DND-41 (cell line): Measurements from ENCODE around the gene ANKRD13A.
A peak's percentile ranks its signal among the peaks of the same experiment; 100 is the strongest.

Source experiments
- ATAC-seq: fragments of 200-7000 bp; cut with Tn5 transposase; 3 replicates; pipeline ENCODE4 v1.9.1; 2021; ENCODE audit warnings: low read depth; ENCODE audit not compliant: insufficient read depth
- DNase-seq: peaks from one replicate; pipeline ENCODE4 v3.0.0-alpha.2; 2020
- H2AFZ ChIP-seq: 2 replicates; pipeline ENCODE4 v1.6.0; 2012; ENCODE audit warnings: low read depth, low read length
- H3K27ac ChIP-seq: 2 replicates; pipeline ENCODE4 v1.5.1; 2012; ENCODE audit warnings: low read length, inconsistent platforms
- H3K27me3 ChIP-seq: fragments of 200-600 bp; sonication (generic); 2 replicates; pipeline ENCODE4 v1.6.0; 2012; ENCODE audit warnings: low read length, mild to moderate bottlenecking, inconsistent platforms; ENCODE audit not compliant: insufficient read depth, poor library complexity
- H3K36me3 ChIP-seq: 2 replicates; pipeline ENCODE4 v1.5.1; 2012; ENCODE audit warnings: low read length, inconsistent platforms; ENCODE audit not compliant: insufficient read depth
- H3K4me1 ChIP-seq: 2 replicates; pipeline ENCODE4 v1.5.1; 2012; ENCODE audit warnings: mild to moderate bottlenecking, low read length; ENCODE audit not compliant: insufficient read depth
- H3K4me2 ChIP-seq: 2 replicates; pipeline ENCODE4 v1.6.0; 2012; ENCODE audit warnings: mild to moderate bottlenecking, moderate library complexity, low read length, inconsistent platforms; ENCODE audit not compliant: insufficient read depth
- H3K4me3 ChIP-seq, 2 experiments: fragments of 200-600 bp in 1 of 2; shearing (Covaris generic) in 1 of 2; 2 replicates each; pipeline ENCODE4 v1.5.1; 2012 to 2016; ENCODE audit warnings: inconsistent platforms in 2 of 2, low read length in 2 of 2, mild to moderate bottlenecking in 2 of 2, low read depth in 1 of 2, moderate library complexity in 1 of 2
- H3K79me2 ChIP-seq: 2 replicates; pipeline ENCODE4 v1.6.0; 2012; ENCODE audit warnings: low read length, inconsistent platforms; ENCODE audit not compliant: insufficient read depth
- H3K9ac ChIP-seq: 2 replicates; pipeline ENCODE4 v1.6.0; 2012; ENCODE audit warnings: low read depth, mild to moderate bottlenecking, inconsistent platforms, low read length, moderate library complexity
- H3K9me3 ChIP-seq: 2 replicates; pipeline ENCODE4 v1.5.1; 2012; ENCODE audit warnings: low read length, moderate library complexity, mild to moderate bottlenecking, inconsistent platforms; ENCODE audit not compliant: insufficient read depth, severe bottlenecking
- H4K20me1 ChIP-seq: 2 replicates; pipeline ENCODE4 v1.6.0; 2012; ENCODE audit warnings: low read length; ENCODE audit not compliant: insufficient read depth
- CTCF ChIP-seq: IDR thresholded peaks from 2 replicates; pipeline ENCODE4 v1.5.1; 2012; ENCODE audit warnings: borderline replicate concordance, low read length, moderate library complexity, mild to moderate bottlenecking; ENCODE audit not compliant: poor library complexity, severe bottlenecking; ENCODE audit errors: extremely low read depth
- EZH2 ChIP-seq: IDR thresholded peaks from 3 replicates; pipeline ENCODE4 v1.6.1; 2012; ENCODE audit warnings: borderline replicate concordance, low read depth, mild to moderate bottlenecking, moderate library complexity, low read length, inconsistent platforms; ENCODE audit not compliant: severe bottlenecking

ANKRD13A gene

GRCh38 chr12:110075880-110076279 is 76.7 kb downstream of the ANKRD13A start:
- no peak overlapping the region for H3K27ac ChIP-seq
- H3K4me1 ChIP-seq: peaks cover 46% of the 10 kb centered on the region
- peaks cover 4% of the 10 kb centered on the region for H3K79me2 ChIP-seq
- no peaks in the 10 kb centered on the region for H3K27me3 ChIP-seq
- H2AFZ ChIP-seq: no peak overlapping the region
- ATAC-seq (no peak), DNase-seq (no peak)
- no peak overlapping the region for H3K9ac ChIP-seq
- TF ChIP-seq EZH2: no peak
- no peak for TF ChIP-seq CTCF
- no peaks in the 10 kb centered on the region for H3K36me3 ChIP-seq
- no peak overlapping the region for H3K4me3 ChIP-seq
- H3K4me2 ChIP-seq: no peak overlapping the region
- no peaks in the 10 kb centered on the region for H3K9me3 ChIP-seq
- no peaks in the 10 kb centered on the region for H4K20me1 ChIP-seq

DNA sequence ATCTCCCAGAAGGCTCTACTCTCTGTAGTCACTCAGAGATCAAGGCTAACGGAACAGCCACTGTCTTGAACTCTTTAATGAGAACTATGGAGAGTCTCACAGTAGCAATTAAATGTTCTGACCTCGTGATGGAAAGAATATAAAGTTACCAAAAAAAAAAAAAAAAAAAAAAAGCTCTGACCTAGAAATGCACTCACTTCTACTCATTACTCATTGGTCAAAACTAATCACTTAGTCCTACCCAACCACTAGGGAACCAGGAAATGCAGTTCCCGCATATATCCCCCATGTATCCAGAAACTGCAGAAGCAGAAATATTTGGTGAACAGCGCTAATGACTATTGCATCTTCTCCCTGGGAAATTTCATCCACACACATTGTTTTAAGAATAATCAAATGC is 78.6 kb downstream of the ANKRD13A start:
- no peak overlapping the region for H2AFZ ChIP-seq
- no peaks in the 10 kb centered on the region for H3K36me3 ChIP-seq
- no peak overlapping the region for H3K4me3 ChIP-seq
- no peak overlapping the region for H3K9ac ChIP-seq
- DNase-seq: no peak
- H4K20me1 ChIP-seq: no peaks in the 10 kb centered on the region
- H3K27me3 ChIP-seq: no peaks in the 10 kb centered on the region
- no peak overlapping the region for H3K4me2 ChIP-seq
- no peaks in the 10 kb centered on the region for H3K9me3 ChIP-seq
- no peak overlapping the region for H3K27ac ChIP-seq
- peaks cover 31% of the 10 kb centered on the region for H3K4me1 ChIP-seq
- TF ChIP-seq EZH2 (no peak), CTCF (no peak)
- ATAC-seq: no peak
- no peaks in the 10 kb centered on the region for H3K79me2 ChIP-seq

GRCh38 chr12:110079477-110080400 is 80.5 kb downstream of the ANKRD13A start:
- Histone ChIP-seq H3K27me3 (no peaks in the 10 kb centered on the region), H3K4me2 (peak overlapping the region; percentile 48), H2AFZ (peak overlapping the region; percentile 75), H4K20me1 (no peaks in the 10 kb centered on the region), H3K4me1 (peaks cover 17% of the 10 kb centered on the region), H3K79me2 (no peaks in the 10 kb centered on the region), H3K9ac (peak overlapping the region; percentile 38), H3K4me3 (peak overlapping the region in 1 of 2 experiments; percentile 27; a peak in 1 of 4 replicates), H3K9me3 (no peaks in the 10 kb centered on the region), H3K36me3 (no peaks in the 10 kb centered on the region), H3K27ac (peak overlapping the region; percentile 89)
- DNase-seq (peak; percentile 61), ATAC-seq (peak; percentile 94)
- TF ChIP-seq CTCF: no peak
